Measurements from ENCODE around the gene PCGF1. TPM values are rescaled to one million over a fixed set of nuclear protein-coding genes. Genes with fewer than 3 reads are reported as not detected.

The PCGF1 gene
- total and polyA plus RNA-seq, 9 of the 15 experiments (the other 6 are each of a cell fraction or from before 2014, with no cell fraction given), result 20.3 to 45.7 (median 29.3) TPM

DNA sequence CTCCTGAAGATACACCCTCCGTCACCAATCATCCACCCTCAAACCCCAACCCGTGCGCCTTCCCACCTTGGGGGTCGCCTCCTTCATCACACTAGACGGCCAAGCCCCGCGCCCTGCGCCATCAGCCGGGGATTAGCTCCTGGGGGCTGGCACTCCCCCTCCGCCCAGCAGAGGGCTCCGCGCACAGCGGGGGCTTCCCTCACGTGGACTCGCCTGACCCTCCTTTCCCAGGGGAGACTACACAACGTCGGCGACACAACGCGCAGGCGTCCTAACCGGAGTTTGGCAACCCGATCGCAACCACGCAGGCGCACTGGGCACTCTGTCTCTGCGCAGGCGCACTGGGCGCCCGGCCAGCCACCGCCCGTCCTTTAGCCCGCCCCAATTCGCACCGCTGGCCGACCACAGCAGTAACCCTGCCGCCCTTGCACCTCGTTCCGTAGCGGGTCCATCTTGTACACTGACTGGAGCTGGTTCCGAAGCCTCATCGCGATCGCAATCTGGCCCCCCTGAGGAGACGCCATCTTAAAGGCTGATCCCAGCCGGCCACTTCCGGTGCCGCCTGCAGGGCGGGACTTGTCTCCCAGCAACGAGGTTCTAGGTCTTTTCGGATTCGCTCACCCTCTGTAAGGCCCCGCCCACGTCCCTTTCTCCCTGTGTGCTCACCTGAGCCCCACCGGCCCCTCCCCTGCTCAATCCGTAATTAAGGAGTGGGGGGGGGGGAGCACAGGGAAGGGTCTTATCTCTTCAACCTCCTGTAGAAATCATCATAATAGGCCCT is at the start of gene PCGF1 (continued):
- TF ChIP-seq, protein P1, sequence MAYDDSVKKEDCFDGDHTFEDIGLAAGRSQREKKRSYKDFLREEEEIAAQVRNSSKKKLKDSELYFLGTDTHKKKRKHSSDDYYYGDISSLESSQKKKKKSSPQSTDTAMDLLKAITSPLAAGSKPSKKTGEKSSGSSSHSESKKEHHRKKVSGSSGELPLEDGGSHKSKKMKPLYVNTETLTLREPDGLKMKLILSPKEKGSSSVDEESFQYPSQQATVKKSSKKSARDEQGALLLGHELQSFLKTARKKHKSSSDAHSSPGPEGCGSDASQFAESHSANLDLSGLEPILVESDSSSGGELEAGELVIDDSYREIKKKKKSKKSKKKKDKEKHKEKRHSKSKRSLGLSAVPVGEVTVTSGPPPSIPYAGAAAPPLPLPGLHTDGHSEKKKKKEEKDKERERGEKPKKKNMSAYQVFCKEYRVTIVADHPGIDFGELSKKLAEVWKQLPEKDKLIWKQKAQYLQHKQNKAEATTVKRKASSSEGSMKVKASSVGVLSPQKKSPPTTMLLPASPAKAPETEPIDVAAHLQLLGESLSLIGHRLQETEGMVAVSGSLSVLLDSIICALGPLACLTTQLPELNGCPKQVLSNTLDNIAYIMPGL (CRISPR knock-in tag; IDR thresholded peaks at IDR 0.05), result peak; percentile 63; the same call in 1 of the 2 replicates
- TF ChIP-seq NCOA1 (IDR thresholded peaks at IDR 0.05; ENCODE audit: low read depth) (no peak), GATA2 (CRISPR knock-in tag; IDR thresholded peaks at IDR 0.05) (peak; percentile 96), NFE2 (IDR thresholded peaks at IDR 0.05; ENCODE audit: low read depth) (0 out of 2 replicates have a peak, but pooled peaks have one; percentile 2), TBL1XR1 (IDR thresholded peaks at IDR 0.05; ENCODE audit: low read length in 2 of 2) (peak in 1 of 2 experiments; percentile 30; a peak in 2 of 4 replicates), ZBED1 (IDR thresholded peaks at IDR 0.05) (peak; percentile 81; the same call in 1 of the 2 replicates), ZNF778 (CRISPR knock-in tag; IDR thresholded peaks at IDR 0.05) (no peak), EGR1 (conservative IDR thresholded peaks at IDR 0.05) (peak; percentile 54), ZNF431 (CRISPR knock-in tag; IDR thresholded peaks at IDR 0.05) (no peak), TOE1 (IDR thresholded peaks at IDR 0.05; ENCODE audit: borderline replicate concordance) (peak; percentile 57; the same call in 1 of the 2 replicates), TOE1 (CRISPR knock-in tag; IDR thresholded peaks at IDR 0.05; ENCODE audit: borderline replicate concordance, low read depth) (no peak; the same call in 1 of the 2 replicates), ZNF165 (CRISPR knock-in tag; IDR thresholded peaks at IDR 0.05; ENCODE audit: borderline replicate concordance) (0 out of 2 replicates have a peak, but pooled peaks have one; percentile 3), ZBTB8A (IDR thresholded peaks at IDR 0.05; ENCODE audit: partially characterized antibody) (no peak), SAFB (IDR thresholded peaks at IDR 0.05; ENCODE audit: borderline replicate concordance, low read depth, low read length) (no peak), SRF (CRISPR knock-in tag; IDR thresholded peaks at IDR 0.05) (peak in 1 of 2 experiments; percentile 77; a peak in 2 of 4 replicates), XRCC5 (IDR thresholded peaks at IDR 0.05; ENCODE audit: low read depth, low read length) (peak; percentile 32; the same call in 1 of the 2 replicates), ZNF239 (CRISPR knock-in tag; IDR thresholded peaks at IDR 0.05) (no peak)
- TF ChIP-seq, protein P2, sequence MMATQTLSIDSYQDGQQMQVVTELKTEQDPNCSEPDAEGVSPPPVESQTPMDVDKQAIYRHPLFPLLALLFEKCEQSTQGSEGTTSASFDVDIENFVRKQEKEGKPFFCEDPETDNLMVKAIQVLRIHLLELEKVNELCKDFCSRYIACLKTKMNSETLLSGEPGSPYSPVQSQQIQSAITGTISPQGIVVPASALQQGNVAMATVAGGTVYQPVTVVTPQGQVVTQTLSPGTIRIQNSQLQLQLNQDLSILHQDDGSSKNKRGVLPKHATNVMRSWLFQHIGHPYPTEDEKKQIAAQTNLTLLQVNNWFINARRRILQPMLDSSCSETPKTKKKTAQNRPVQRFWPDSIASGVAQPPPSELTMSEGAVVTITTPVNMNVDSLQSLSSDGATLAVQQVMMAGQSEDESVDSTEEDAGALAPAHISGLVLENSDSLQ (IDR thresholded peaks at IDR 0.05), result no peak
- TF ChIP-seq, protein P3, sequence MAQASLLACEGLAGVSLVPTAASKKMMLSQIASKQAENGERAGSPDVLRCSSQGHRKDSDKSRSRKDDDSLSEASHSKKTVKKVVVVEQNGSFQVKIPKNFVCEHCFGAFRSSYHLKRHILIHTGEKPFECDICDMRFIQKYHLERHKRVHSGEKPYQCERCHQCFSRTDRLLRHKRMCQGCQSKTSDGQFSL (CRISPR knock-in tag; IDR thresholded peaks at IDR 0.05), result peak; percentile 81; the same call in 1 of the 2 replicates
- TF ChIP-seq, protein P3 (tag; IDR thresholded peaks at IDR 0.05), result no peak; a peak in 1 of 4 replicates
- TF ChIP-seq, protein P4, sequence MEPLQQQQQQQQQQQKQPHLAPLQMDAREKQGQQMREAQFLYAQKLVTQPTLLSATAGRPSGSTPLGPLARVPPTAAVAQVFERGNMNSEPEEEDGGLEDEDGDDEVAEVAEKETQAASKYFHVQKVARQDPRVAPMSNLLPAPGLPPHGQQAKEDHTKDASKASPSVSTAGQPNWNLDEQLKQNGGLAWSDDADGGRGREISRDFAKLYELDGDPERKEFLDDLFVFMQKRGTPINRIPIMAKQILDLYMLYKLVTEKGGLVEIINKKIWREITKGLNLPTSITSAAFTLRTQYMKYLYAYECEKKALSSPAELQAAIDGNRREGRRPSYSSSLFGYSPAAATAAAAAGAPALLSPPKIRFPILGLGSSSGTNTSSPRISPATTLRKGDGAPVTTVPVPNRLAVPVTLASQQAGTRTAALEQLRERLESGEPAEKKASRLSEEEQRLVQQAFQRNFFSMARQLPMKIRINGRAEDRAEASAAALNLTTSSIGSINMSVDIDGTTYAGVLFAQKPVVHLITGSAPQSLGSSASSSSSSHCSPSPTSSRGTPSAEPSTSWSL (CRISPR knock-in tag; IDR thresholded peaks at IDR 0.05; ENCODE audit: borderline replicate concordance), result peak; percentile 88; the same call in 1 of the 2 replicates
- TF ChIP-seq, protein P5, sequence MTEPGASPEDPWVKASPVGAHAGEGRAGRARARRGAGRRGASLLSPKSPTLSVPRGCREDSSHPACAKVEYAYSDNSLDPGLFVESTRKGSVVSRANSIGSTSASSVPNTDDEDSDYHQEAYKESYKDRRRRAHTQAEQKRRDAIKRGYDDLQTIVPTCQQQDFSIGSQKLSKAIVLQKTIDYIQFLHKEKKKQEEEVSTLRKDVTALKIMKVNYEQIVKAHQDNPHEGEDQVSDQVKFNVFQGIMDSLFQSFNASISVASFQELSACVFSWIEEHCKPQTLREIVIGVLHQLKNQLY (CRISPR knock-in tag; conservative IDR thresholded peaks at IDR 0.05), result no peak

All from K562 (cell line).